HG02678 (cell line): ENCODE data around the gene TAS2R41.
"Not testable (repeated sequence)": the region's sequence is repeated elsewhere in the genome, so short reads cannot be mapped to it uniquely, and the experiment has no call there.

Source experiments
- ATAC-seq: cut with Tn5 transposase; IDR thresholded peaks from one replicate; pipeline ENCODE4 v1.9.1; 2021; ENCODE audit warnings: mild to moderate bottlenecking, moderate library complexity; ENCODE audit not compliant: unreplicated experiment

The TAS2R41 gene

GRCh38 chr7:143514995-143515735 lies 37.5 kb downstream of the TAS2R41 start:
- no peak for ATAC-seq

- no peak for ATAC-seq
These were observed 39.3 kb downstream of the TAS2R41 start for GRCh38 chr7:143516981-143517380.

GRCh38 chr7:143518521-143518920 lies 40.8 kb downstream of the TAS2R41 start:
- no peak for ATAC-seq

- ATAC-seq = no peak
These were observed 41.3 kb downstream of the TAS2R41 start for GRCh38 chr7:143518941-143519340.

- ATAC-seq = no peak
These were observed 41.9 kb downstream of the TAS2R41 start for GRCh38 chr7:143519411-143520131.

- ATAC-seq = not testable (repeated sequence)
These were observed 44.7 kb downstream of the TAS2R41 start for GRCh38 chr7:143522309-143522916.
